Measurements from ENCODE around the gene SLC1A1. TPM values are rescaled to one million over a fixed set of nuclear protein-coding genes. Genes with fewer than 3 reads are reported as not detected.
"Not testable (repeated sequence)": the region's sequence is repeated elsewhere in the genome, so short reads cannot be mapped to it uniquely, and the experiment has no call there.

SLC1A1 gene
- total RNA-seq, 1 experiment from 2014 or later = 6.0 TPM

- no peak for DNase-seq (ENCODE audit: low read depth)
Observed at GRCh38 chr9:4506490-4506889, 16.2 kb downstream of the SLC1A1 start.

GRCh38 chr9:4507306-4508130 is 17.2 kb downstream of the SLC1A1 start:
- DNase-seq (ENCODE audit: low read depth) = no peak

- DNase-seq (ENCODE audit: low read depth) = peak; percentile 30
Observed at GRCh38 chr9:4508246-4508906, 18.1 kb downstream of the SLC1A1 start.

GRCh38 chr9:4508907-4509589 is 18.8 kb downstream of the SLC1A1 start:
- peak; percentile 17 for DNase-seq (ENCODE audit: low read depth)

- no peak for DNase-seq (ENCODE audit: low read depth)
Observed at GRCh38 chr9:4509590-4509984, 19.3 kb downstream of the SLC1A1 start.

GRCh38 chr9:4510546-4511322 is 20.5 kb downstream of the SLC1A1 start:
- DNase-seq (ENCODE audit: low read depth) = no peak

- DNase-seq (ENCODE audit: low read depth) = no peak
Observed at GRCh38 chr9:4514252-4515128, 24.2 kb downstream of the SLC1A1 start.

GRCh38 chr9:4515958-4516375 is 25.7 kb downstream of the SLC1A1 start:
- DNase-seq (ENCODE audit: low read depth) = no peak

- DNase-seq (ENCODE audit: low read depth) = no peak
Observed at GRCh38 chr9:4517274-4517673, 27.0 kb downstream of the SLC1A1 start.

- DNase-seq (ENCODE audit: low read depth) = no peak
Observed at GRCh38 chr9:4519604-4520003, 29.3 kb downstream of the SLC1A1 start.

GRCh38 chr9:4520055-4520454 is 29.8 kb downstream of the SLC1A1 start:
- no peak for DNase-seq (ENCODE audit: low read depth)

GRCh38 chr9:4530375-4530774 is 40.1 kb downstream of the SLC1A1 start:
- peak; percentile 46 for DNase-seq (ENCODE audit: low read depth)

GRCh38 chr9:4530831-4531230 is 40.6 kb downstream of the SLC1A1 start:
- peak; percentile 66 for DNase-seq (ENCODE audit: low read depth)

GRCh38 chr9:4531355-4531754 is 41.1 kb downstream of the SLC1A1 start:
- not testable (repeated sequence) for DNase-seq (ENCODE audit: low read depth)

- DNase-seq (ENCODE audit: low read depth) = not testable (repeated sequence)
Observed at GRCh38 chr9:4533881-4534280, 43.6 kb downstream of the SLC1A1 start.

GRCh38 chr9:4536196-4536595 is 45.9 kb downstream of the SLC1A1 start:
- DNase-seq (ENCODE audit: low read depth) = not testable (repeated sequence)

GRCh38 chr9:4537581-4537980 is 47.3 kb downstream of the SLC1A1 start:
- peak; percentile 8 for DNase-seq (ENCODE audit: low read depth)

GRCh38 chr9:4538107-4538506 is 47.8 kb downstream of the SLC1A1 start:
- DNase-seq (ENCODE audit: low read depth) = no peak

GRCh38 chr9:4538621-4539020 is 48.4 kb downstream of the SLC1A1 start:
- peak; percentile 10 for DNase-seq (ENCODE audit: low read depth)

GRCh38 chr9:4540425-4540824 is 50.2 kb downstream of the SLC1A1 start:
- no peak for DNase-seq (ENCODE audit: low read depth)

GRCh38 chr9:4541281-4541680 is 51.0 kb downstream of the SLC1A1 start:
- DNase-seq (ENCODE audit: low read depth) = no peak

Data from RPMI7951 (cell line).